Measurements from ENCODE around the gene SIGMAR1.
A peak's percentile ranks its signal among the peaks of the same experiment; 100 is the strongest.

SIGMAR1 gene

GRCh38 chr9:34600908-34601307 lies 36.7 kb downstream of the SIGMAR1 start:
- DNase-seq: no peak

GRCh38 chr9:34599546-34599945 lies 38.0 kb downstream of the SIGMAR1 start:
- DNase-seq: no peak

- no peak for DNase-seq
These were observed 43.4 kb downstream of the SIGMAR1 start for GRCh38 chr9:34594177-34594576.

- DNase-seq: peak; percentile 19
These were observed 44.5 kb downstream of the SIGMAR1 start for GRCh38 chr9:34592895-34593601.

- DNase-seq: peak; percentile 70
These were observed 45.4 kb downstream of the SIGMAR1 start for GRCh38 chr9:34591917-34592866.

- DNase-seq: peak; percentile 76
These were observed 46.2 kb downstream of the SIGMAR1 start for GRCh38 chr9:34591248-34591916.

- peak; percentile 8 for DNase-seq
These were observed 47.0 kb downstream of the SIGMAR1 start for GRCh38 chr9:34590381-34591247.

- no peak for DNase-seq
These were observed 47.8 kb downstream of the SIGMAR1 start, which contains the start of gene CNTFR for GRCh38 chr9:34589636-34590380. CNTFR (minus strand) TSS chr9:34589724; CDS start chr9:34568981, 20,743 bp downstream.

GRCh38 chr9:34588671-34589635 lies 48.6 kb downstream of the SIGMAR1 start:
- no peak for DNase-seq

GRCh38 chr9:34587271-34587670 lies 50.3 kb downstream of the SIGMAR1 start:
- no peak for DNase-seq

- no peak for DNase-seq
These were observed 51.5 kb downstream of the SIGMAR1 start for GRCh38 chr9:34585946-34586669.

- DNase-seq: no peak
These were observed 52.6 kb downstream of the SIGMAR1 start for GRCh38 chr9:34584970-34585369.
